Skeletal muscle satellite cell (primary cell): ENCODE results near the gene GABRR2. TPM values are rescaled to one million over a fixed set of nuclear protein-coding genes. Genes with fewer than 3 reads are reported as not detected.

Source experiments
- H3K27me3 ChIP-seq: 2 replicates; pipeline ENCODE4 v1.7.0; 2013; ENCODE audit warnings: low read length; ENCODE audit not compliant: control insufficient read depth, insufficient read depth
- H3K36me3 ChIP-seq: 2 replicates; pipeline ENCODE4 v1.7.0; 2013; ENCODE audit warnings: mild to moderate bottlenecking, control low read depth, low read length; ENCODE audit not compliant: insufficient read depth
- H3K4me1 ChIP-seq: 2 replicates; pipeline ENCODE4 v1.7.0; 2013; ENCODE audit warnings: low read length; ENCODE audit not compliant: control insufficient read depth, insufficient read depth
- H3K4me2 ChIP-seq: 2 replicates; pipeline ENCODE4 v1.7.0; 2013; ENCODE audit warnings: mild to moderate bottlenecking, low read length
- H3K4me3 ChIP-seq: 2 replicates; pipeline ENCODE4 v1.7.0; 2013; ENCODE audit warnings: low read length
- H3K9ac ChIP-seq: 2 replicates; pipeline ENCODE4 v1.7.0; 2013; ENCODE audit warnings: mild to moderate bottlenecking, low read depth, low read length, moderate library complexity
- H3K9me3 ChIP-seq: replicated peaks from 2 replicates; pipeline ENCODE4 v1.7.0; 2013; ENCODE audit warnings: mild to moderate bottlenecking, control low read depth, low read length
- total RNA-seq: library from RNA; depleted of rRNA; stranded (reverse); fragments of >200 nt; gene quantifications from 2 replicates; pipeline ENCODE4 v1.2.3, GENCODE V29; 2012; rRNA removed

GABRR2 gene
- total RNA-seq, result 0.44 TPM in 1 of 2 replicates, not detected in the other

GRCh38 chr6:89315249-89315885 is at the start of gene GABRR2:
TSS of gene GABRR2 (minus strand) at chr6:89315299. CDS start at chr6:89315165, 134 bp downstream.
- Histone ChIP-seq H3K4me3 (no peak within 1 kb of the TSS), H3K36me3 (no peaks in the 10 kb centered on the region), H3K4me2 (no peak within 1 kb of the TSS), H3K4me1 (peaks cover 29% of the 10 kb centered on the region), H3K27me3 (peaks cover under 1% of the 10 kb centered on the region), H3K9ac (no peak within 1 kb of the TSS), H3K9me3 (no peaks in the 10 kb centered on the region)

GRCh38 chr6:89364586-89364985 is 49.5 kb upstream of the GABRR2 start:
- Histone ChIP-seq H3K9ac (no peak overlapping the region), H3K4me2 (no peak overlapping the region), H3K9me3 (no peaks in the 10 kb centered on the region), H3K36me3 (no peaks in the 10 kb centered on the region), H3K4me3 (no peak overlapping the region), H3K27me3 (peaks cover 13% of the 10 kb centered on the region), H3K4me1 (no peaks in the 10 kb centered on the region)

- no peak overlapping the region for H3K9ac ChIP-seq
- H3K36me3 ChIP-seq, result no peaks in the 10 kb centered on the region
- H3K4me3 ChIP-seq, result no peak overlapping the region
- no peaks in the 10 kb centered on the region for H3K9me3 ChIP-seq
- peaks cover 7% of the 10 kb centered on the region for H3K27me3 ChIP-seq
- H3K4me1 ChIP-seq, result no peaks in the 10 kb centered on the region
- no peak overlapping the region for H3K4me2 ChIP-seq
These were observed 46.1 kb upstream of the GABRR2 start for GRCh38 chr6:89361171-89361570.

- no peak overlapping the region for H3K4me3 ChIP-seq
- H3K36me3 ChIP-seq, result no peaks in the 10 kb centered on the region
- H3K27me3 ChIP-seq, result peaks cover 7% of the 10 kb centered on the region
- no peaks in the 10 kb centered on the region for H3K9me3 ChIP-seq
- H3K4me2 ChIP-seq, result no peak overlapping the region
- no peaks in the 10 kb centered on the region for H3K4me1 ChIP-seq
- H3K9ac ChIP-seq, result no peak overlapping the region
These were observed 45.4 kb upstream of the GABRR2 start for GRCh38 chr6:89360415-89360999.

GRCh38 chr6:89359561-89359960 is 44.5 kb upstream of the GABRR2 start:
- no peaks in the 10 kb centered on the region for H3K4me1 ChIP-seq
- H3K9me3 ChIP-seq, result no peaks in the 10 kb centered on the region
- H3K36me3 ChIP-seq, result no peaks in the 10 kb centered on the region
- H3K27me3 ChIP-seq, result peaks cover 7% of the 10 kb centered on the region
- no peak overlapping the region for H3K4me3 ChIP-seq
- no peak overlapping the region for H3K9ac ChIP-seq
- H3K4me2 ChIP-seq, result no peak overlapping the region

GRCh38 chr6:89357390-89357789 is 42.3 kb upstream of the GABRR2 start:
- H3K36me3 ChIP-seq, result no peaks in the 10 kb centered on the region
- peaks cover 4% of the 10 kb centered on the region for H3K27me3 ChIP-seq
- H3K4me3 ChIP-seq, result no peak overlapping the region
- H3K4me1 ChIP-seq, result no peaks in the 10 kb centered on the region
- H3K9me3 ChIP-seq, result no peaks in the 10 kb centered on the region
- no peak overlapping the region for H3K9ac ChIP-seq
- no peak overlapping the region for H3K4me2 ChIP-seq

- Histone ChIP-seq H3K4me3 (no peak overlapping the region), H3K4me1 (no peaks in the 10 kb centered on the region), H3K9ac (no peak overlapping the region), H3K4me2 (no peak overlapping the region), H3K27me3 (peaks cover 4% of the 10 kb centered on the region), H3K36me3 (no peaks in the 10 kb centered on the region), H3K9me3 (no peaks in the 10 kb centered on the region)
These were observed 41.6 kb upstream of the GABRR2 start for GRCh38 chr6:89356642-89357170.

- no peak overlapping the region for H3K4me2 ChIP-seq
- H3K36me3 ChIP-seq, result no peaks in the 10 kb centered on the region
- peaks cover 7% of the 10 kb centered on the region for H3K4me1 ChIP-seq
- H3K4me3 ChIP-seq, result no peak overlapping the region
- peaks cover 4% of the 10 kb centered on the region for H3K27me3 ChIP-seq
- H3K9ac ChIP-seq, result no peak overlapping the region
- H3K9me3 ChIP-seq, result no peaks in the 10 kb centered on the region
These were observed 40.6 kb upstream of the GABRR2 start for GRCh38 chr6:89355511-89356194.

GRCh38 chr6:89353702-89354392 is 38.7 kb upstream of the GABRR2 start:
- no peaks in the 10 kb centered on the region for H3K36me3 ChIP-seq
- no peak overlapping the region for H3K9ac ChIP-seq
- H3K4me1 ChIP-seq, result peaks cover 15% of the 10 kb centered on the region
- H3K4me3 ChIP-seq, result no peak overlapping the region
- no peak overlapping the region for H3K4me2 ChIP-seq
- H3K9me3 ChIP-seq, result no peaks in the 10 kb centered on the region
- peaks cover 4% of the 10 kb centered on the region for H3K27me3 ChIP-seq

- Histone ChIP-seq H3K9me3 (no peaks in the 10 kb centered on the region), H3K36me3 (no peaks in the 10 kb centered on the region), H3K4me2 (peak overlapping the region; percentile 96), H3K4me3 (peak overlapping the region; percentile 99), H3K9ac (peak overlapping the region; percentile 100), H3K27me3 (peaks cover 4% of the 10 kb centered on the region), H3K4me1 (peaks cover 18% of the 10 kb centered on the region)
These were observed 38.0 kb upstream of the GABRR2 start for GRCh38 chr6:89353118-89353556.
